GM12872 (cell line): ENCODE data around the gene PRPF6.

Experiments
- CTCF ChIP-seq: IDR thresholded peaks from 3 replicates; pipeline ENCODE4 v1.5.1; 2011; ENCODE audit warnings: low read depth, mild to moderate bottlenecking, low read length, moderate library complexity; ENCODE audit not compliant: insufficient read depth

The PRPF6 gene

GRCh38 chr20:64011366-64011779 is 30.4 kb downstream of the PRPF6 start:
- TF ChIP-seq CTCF = no peak

- no peak for TF ChIP-seq CTCF
These were observed 34.7 kb downstream of the PRPF6 start for GRCh38 chr20:64015635-64016034.

GRCh38 chr20:64021124-64021975 is 40.4 kb downstream of the PRPF6 start:
- no peak for TF ChIP-seq CTCF

GRCh38 chr20:64022671-64023360 is 41.9 kb downstream of the PRPF6 start:
- no peak for TF ChIP-seq CTCF

GRCh38 chr20:64023361-64024140 is 42.6 kb downstream of the PRPF6 start:
- TF ChIP-seq CTCF = no peak

GRCh38 chr20:64024141-64024990 is 43.4 kb downstream of the PRPF6 start:
- TF ChIP-seq CTCF = no peak
